Measurements from ENCODE around the gene KRTAP12-2.
"Not testable (repeated sequence)": the region's sequence is repeated elsewhere in the genome, so short reads cannot be mapped to it uniquely, and the experiment has no call there.

- TF ChIP-seq, protein P1, sequence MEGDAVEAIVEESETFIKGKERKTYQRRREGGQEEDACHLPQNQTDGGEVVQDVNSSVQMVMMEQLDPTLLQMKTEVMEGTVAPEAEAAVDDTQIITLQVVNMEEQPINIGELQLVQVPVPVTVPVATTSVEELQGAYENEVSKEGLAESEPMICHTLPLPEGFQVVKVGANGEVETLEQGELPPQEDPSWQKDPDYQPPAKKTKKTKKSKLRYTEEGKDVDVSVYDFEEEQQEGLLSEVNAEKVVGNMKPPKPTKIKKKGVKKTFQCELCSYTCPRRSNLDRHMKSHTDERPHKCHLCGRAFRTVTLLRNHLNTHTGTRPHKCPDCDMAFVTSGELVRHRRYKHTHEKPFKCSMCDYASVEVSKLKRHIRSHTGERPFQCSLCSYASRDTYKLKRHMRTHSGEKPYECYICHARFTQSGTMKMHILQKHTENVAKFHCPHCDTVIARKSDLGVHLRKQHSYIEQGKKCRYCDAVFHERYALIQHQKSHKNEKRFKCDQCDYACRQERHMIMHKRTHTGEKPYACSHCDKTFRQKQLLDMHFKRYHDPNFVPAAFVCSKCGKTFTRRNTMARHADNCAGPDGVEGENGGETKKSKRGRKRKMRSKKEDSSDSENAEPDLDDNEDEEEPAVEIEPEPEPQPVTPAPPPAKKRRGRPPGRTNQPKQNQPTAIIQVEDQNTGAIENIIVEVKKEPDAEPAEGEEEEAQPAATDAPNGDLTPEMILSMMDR (IDR thresholded peaks at IDR 0.05), result not testable (repeated sequence)
- TF ChIP-seq POLR2A (IDR thresholded peaks at IDR 0.05), result not testable (repeated sequence)
Observed at GRCh38 chr21:44697172-44697810, 30.6 kb upstream of the KRTAP12-2 start, which contains the start of gene KRTAP10-12.

All from lower leg skin (tissue), 3 donors.